HepG2 (cell line): ENCODE results near the gene PDGFA. TPM values are rescaled to one million over a fixed set of nuclear protein-coding genes. Genes with fewer than 3 reads are reported as not detected.
A peak's percentile ranks its signal among the peaks of the same experiment; 100 is the strongest.

ENCODE experiments used
- ATAC-seq: fragments of 200-7000 bp; cut with Tn5 transposase; 3 replicates; pipeline ENCODE4 v1.9.1; 2020; ENCODE audit warnings: mild to moderate bottlenecking, moderate library complexity
- BruUV-seq: library from RNA; stranded (reverse); fragments of 400-500 nt; replicated peaks from 2 replicates; lab custom pipeline; 2021; lab: Mats Ljungman, UMichigan
- CTCF ChIA-PET: fragments of 300-600 bp; formaldehyde crosslinking; extraction: SDS; loops from one replicate; lab custom pipeline; 2021; ENCODE audit warnings: low total read pairs, inconsistent platforms, low intra/inter-chr PET ratio; lab: Yijun Ruan, JAX
- POLR2A ChIA-PET: fragments of 350-600 bp; sonication (Branson Sonifier 250); formaldehyde crosslinking; loops from one replicate; lab custom pipeline; 2020; ENCODE audit warnings: antibody characterized with exemption, inconsistent platforms; lab: Yijun Ruan, JAX
- DNase-seq: peaks from one replicate; pipeline ENCODE4 v3.0.0-alpha.2; 2015; ENCODE audit warnings: low spot score
- FAIRE-seq: peaks from 3 replicates; lab custom pipeline; 2011; peaks lifted over from hg19 to GRCh38; lab: Jason Lieb, UNC
- H2AFZ ChIP-seq: one replicate; pipeline ENCODE4 v1.6.1; 2011; ENCODE audit warnings: low read length, inconsistent platforms
- H3K27ac ChIP-seq: fragments of 300-600 bp; 3 replicates; pipeline ENCODE4 v1.8.0; 2011; ENCODE audit warnings: mixed run types, mild to moderate bottlenecking, mixed read lengths, low read length, inconsistent platforms; ENCODE audit not compliant: insufficient read depth; ENCODE audit errors: extremely low read length
- H3K27me3 ChIP-seq, 2 experiments: fragments of 200-600 bp in 1 of 2; 2 replicates in 1 of 2; 3 replicates in 1 of 2; pipeline versions ENCODE4 v1.6.0 to v1.8.0; 2011; ENCODE audit warnings: low read length in 2 of 2, mild to moderate bottlenecking in 2 of 2, moderate library complexity in 2 of 2, inconsistent platforms in 1 of 2; ENCODE audit not compliant: insufficient read depth in 2 of 2, control insufficient read depth in 1 of 2
- H3K36me3 ChIP-seq, 2 experiments: fragments of 200-600 bp in 1 of 2; replicated peaks in 1 of 2; 2 replicates in 1 of 2; 3 replicates in 1 of 2; pipeline versions ENCODE4 v1.5.1 to v1.8.0; 2011; ENCODE audit warnings: low read length in 2 of 2, inconsistent platforms in 1 of 2; ENCODE audit not compliant: insufficient read depth in 2 of 2, control insufficient read depth in 1 of 2
- H3K4me1 ChIP-seq: 2 replicates; pipeline ENCODE4 v1.5.1; 2012; ENCODE audit warnings: low read length, inconsistent platforms; ENCODE audit not compliant: insufficient read depth
- H3K4me2 ChIP-seq: 2 replicates; pipeline ENCODE4 v1.6.0; 2011; ENCODE audit warnings: low read depth, low read length, inconsistent platforms
- H3K4me3 ChIP-seq, 3 experiments: fragments of 200-600 bp in 1 of 3; sonication (generic), shearing (Covaris generic) in 1 of 3; replicated peaks in 1 of 3; 2 replicates each; pipeline ENCODE4 v1.5.1; 2011 to 2016; ENCODE audit warnings: low read length in 3 of 3, inconsistent platforms in 2 of 3, low read depth in 2 of 3, mild to moderate bottlenecking in 2 of 3, control low read depth in 1 of 3, mixed read lengths in 1 of 3; ENCODE audit not compliant: insufficient read depth in 1 of 3
- H3K79me2 ChIP-seq: one replicate; pipeline ENCODE4 v1.6.1; 2011; ENCODE audit warnings: low read length, inconsistent platforms; ENCODE audit not compliant: insufficient read depth
- H3K9ac ChIP-seq: 2 replicates; pipeline ENCODE4 v1.6.0; 2011; ENCODE audit warnings: mild to moderate bottlenecking, low read depth, low read length, inconsistent platforms; ENCODE audit not compliant: insufficient read depth
- H3K9me3 ChIP-seq: 2 replicates; pipeline ENCODE4 v1.5.1; 2012; ENCODE audit warnings: mild to moderate bottlenecking, low read length
- H4K20me1 ChIP-seq: 2 replicates; pipeline ENCODE4 v1.6.0; 2011; ENCODE audit warnings: inconsistent platforms, mild to moderate bottlenecking, low read length, moderate library complexity; ENCODE audit not compliant: insufficient read depth
- EZH2 ChIP-seq: conservative IDR thresholded peaks from 2 replicates; pipeline ENCODE4 v1.6.1; 2012; ENCODE audit warnings: mild to moderate bottlenecking, low read depth, low read length, moderate library complexity
- FIP1L1 ChIP-seq: fragments of 200-400 bp; formaldehyde crosslinking; IDR thresholded peaks from 2 replicates; pipeline ENCODE4 v1.6.1; 2018; ENCODE audit warnings: low read depth, mild to moderate bottlenecking, low read length, moderate library complexity, borderline replicate concordance; ENCODE audit not compliant: insufficient read depth
- HNRNPK ChIP-seq: fragments of 200-400 bp; formaldehyde crosslinking; IDR thresholded peaks from 2 replicates; pipeline ENCODE4 v1.6.1; 2018; ENCODE audit warnings: low read length, low read depth, moderate library complexity, mild to moderate bottlenecking; ENCODE audit not compliant: poor library complexity, severe bottlenecking
- NFRKB ChIP-seq: fragments of 450-650 bp; IDR thresholded peaks from 2 replicates; pipeline ENCODE4 v1.6.1; 2017
- PCBP2 ChIP-seq: fragments of 200-400 bp; formaldehyde crosslinking; optimal IDR thresholded peaks from 2 replicates; pipeline ENCODE3; 2018; ENCODE audit warnings: low read length, low read depth; ENCODE audit not compliant: poor library complexity, severe bottlenecking
- POLR2AphosphoS5 ChIP-seq: IDR thresholded peaks from 2 replicates; pipeline ENCODE4 v1.6.1; 2012; ENCODE audit warnings: low read depth, low read length
- ZNF18 ChIP-seq: sonication (generic); formaldehyde crosslinking; IDR thresholded peaks from 2 replicates; pipeline ENCODE4 v1.8.0; 2022; ENCODE audit warnings: mild to moderate bottlenecking, missing genetic modification reagents; ENCODE audit not compliant: insufficient replicate concordance
- ZNF510 ChIP-seq: sonication (generic); formaldehyde crosslinking; IDR thresholded peaks from 2 replicates; pipeline ENCODE4 v1.4.0; 2020; ENCODE audit warnings: low read depth, mild to moderate bottlenecking, missing genetic modification reagents
- ZNF7 ChIP-seq: IDR thresholded peaks from 2 replicates; pipeline ENCODE4 v1.6.1; 2016; ENCODE audit warnings: missing biosample characterization, missing genetic modification reagents
- ZSCAN22 ChIP-seq: sonication (generic); formaldehyde crosslinking; IDR thresholded peaks from 2 replicates; pipeline ENCODE4 v1.4.0; 2020; ENCODE audit warnings: mild to moderate bottlenecking, missing genetic modification reagents
- WGBS: methylation state at CpG from one replicate; pipeline ENCODE4 v1.1.6; 2017; ENCODE audit warnings: low lambda C conversion rate; 5-methylcytosine and 5-hydroxymethylcytosine counted together
- in situ Hi-C: cut with HindIII; loops from 2 replicates; pipeline ENCODE4 v1.10.0; 2017; ENCODE audit warnings: low pct_unique_long_range_greater_than_20kb; ENCODE audit not compliant: extremely low pct_ligation_motif_present
- intact Hi-C: fragments of 100-400 bp; cut with micrococcal nuclease; formaldehyde crosslinking; loops from one replicate; pipeline ENCODE4 v1.10.0; 2022; ENCODE audit not compliant: unreplicated experiment
- polyA plus RNA-seq, 8 experiments: library from polyadenylated mRNA; depleted of rRNA in 3 of 8; stranded (reverse) in 7 of 8; unstranded in 1 of 8; fragments of >200 nt; fragmentation: Illumina TruSeq in 4 of 8; extraction: Trizol in 4 of 8; gene quantifications; 2 replicates each; pipeline versions ENCODE4 v1.2.1 to v1.2.3, GENCODE V29; 2011 to 2016; ENCODE audit warnings: low read depth in 4 of 8, missing spikeins in 1 of 8, mixed read lengths in 1 of 8; ENCODE audit not compliant: insufficient read depth in 1 of 8
- total RNA-seq, 5 experiments: library from RNA; depleted of rRNA; stranded (reverse); fragments of >200 nt; fragmentation: Illumina TruSeq; extraction: Trizol; gene quantifications; 2 replicates each; pipeline ENCODE4 v1.2.3, GENCODE V29; 2016; ENCODE audit warnings: low read depth in 1 of 5
- TF ChIP-seq, protein P1 (sequence below): sonication (generic); formaldehyde crosslinking; IDR thresholded peaks from 2 replicates; pipeline ENCODE4 v1.4.0; 2020; ENCODE audit warnings: missing genetic modification reagents; ENCODE audit errors: not compliant biosample characterization

The PDGFA gene
- total and polyA plus RNA-seq, 2 of the 13 experiments (the other 11 are each of a cell fraction or from before 2014, with no cell fraction given) = 1.5 to 3.4 TPM

DNA sequence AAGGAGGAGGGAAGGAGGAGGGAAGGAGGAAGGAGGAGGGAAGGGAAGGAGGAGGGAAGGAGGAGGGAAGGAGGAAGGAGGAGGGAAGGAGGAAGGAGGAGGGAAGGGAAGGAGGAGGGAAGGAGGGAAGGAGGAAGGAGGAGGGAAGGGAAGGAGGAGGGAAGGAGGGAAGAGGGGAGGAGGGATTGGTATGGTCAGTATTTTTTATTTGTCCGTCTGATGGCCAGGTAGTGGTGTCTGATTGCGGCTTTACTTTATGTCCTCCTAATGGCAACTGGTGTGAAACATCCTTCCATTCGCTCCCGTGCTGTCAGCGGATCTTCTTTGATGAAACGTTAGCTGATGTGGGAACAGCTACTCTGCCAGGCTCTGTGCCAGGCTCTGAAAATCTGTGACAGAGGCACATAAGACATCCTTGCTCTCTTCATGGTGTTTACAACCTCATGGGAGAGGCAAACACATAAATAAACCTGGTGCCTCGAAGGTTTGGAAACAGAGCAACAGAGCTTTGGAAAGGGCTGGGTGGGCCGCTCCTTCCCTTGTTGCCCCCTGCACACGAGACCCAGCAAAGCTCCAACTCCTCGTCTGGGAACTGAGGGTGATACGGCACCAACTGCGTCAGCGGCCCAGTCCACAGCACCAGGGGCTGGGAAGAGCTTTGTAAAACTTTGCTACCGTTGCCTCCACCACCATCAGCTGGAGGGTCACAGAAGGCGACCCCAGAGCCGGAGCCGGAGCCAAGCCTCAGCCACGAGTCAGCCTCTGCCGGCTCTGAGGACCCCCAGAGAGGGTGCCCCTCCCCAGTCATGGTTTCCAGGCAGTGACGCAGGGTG, 40.3 kb downstream of the PDGFA start:
- no peak overlapping the region for H3K4me3 ChIP-seq
- POLR2A ChIA-PET = interaction anchor here (1.0 kb wide), 1 partner anchor 35 kb away, joined by 3 read pairs; no protein-coding TSS in a partner anchor
- no peak overlapping the region for H3K9ac ChIP-seq
- DNase-seq (no peak), ATAC-seq (no peak), FAIRE-seq (no peak)
- CTCF ChIA-PET = no interaction called here
- no peak overlapping the region for H3K27ac ChIP-seq
- peaks cover 41% of the 10 kb centered on the region for H3K4me1 ChIP-seq
- H3K79me2 ChIP-seq = no peaks in the 10 kb centered on the region
- no peak overlapping the region for H3K4me2 ChIP-seq
- H3K9me3 ChIP-seq = no peaks in the 10 kb centered on the region
- in situ Hi-C loops = no loop called here
- WGBS = 66% methylated on average over 10 of the region's 20 CpGs
- TF ChIP-seq, protein P1, sequence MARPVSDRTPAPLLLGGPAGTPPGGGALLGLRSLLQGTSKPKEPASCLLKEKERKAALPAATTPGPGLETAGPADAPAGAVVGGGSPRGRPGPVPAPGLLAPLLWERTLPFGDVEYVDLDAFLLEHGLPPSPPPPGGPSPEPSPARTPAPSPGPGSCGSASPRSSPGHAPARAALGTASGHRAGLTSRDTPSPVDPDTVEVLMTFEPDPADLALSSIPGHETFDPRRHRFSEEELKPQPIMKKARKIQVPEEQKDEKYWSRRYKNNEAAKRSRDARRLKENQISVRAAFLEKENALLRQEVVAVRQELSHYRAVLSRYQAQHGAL (CRISPR knock-in tag) = no peak
- TF ChIP-seq HNRNPK = peak; percentile 52
- peak; percentile 85 for TF ChIP-seq PCBP2
- TF ChIP-seq, all 625 proteins: peak for 2
- BruUV-seq = no TSS peak
- Histone ChIP-seq H3K36me3 (no peaks in the 10 kb centered on the region), H3K27me3 (peaks cover 10 to 23% of the 10 kb centered on the region in 2 experiments), H4K20me1 (no peaks in the 10 kb centered on the region), H2AFZ (no peak overlapping the region)
- intact Hi-C loops = no loop called here

- ChIA-PET CTCF (no interaction called here), POLR2A (no interaction called here)
- H3K9ac ChIP-seq = no peak overlapping the region
- in situ Hi-C loops = no loop called here
- FAIRE-seq (no peak), ATAC-seq (no peak), DNase-seq (no peak)
- H2AFZ ChIP-seq = no peak overlapping the region
- H3K27me3 ChIP-seq = peaks cover 10 to 23% of the 10 kb centered on the region in 2 experiments
- no peaks in the 10 kb centered on the region for H4K20me1 ChIP-seq
- no peak overlapping the region for H3K4me2 ChIP-seq
- no peak overlapping the region for H3K27ac ChIP-seq
- H3K79me2 ChIP-seq = no peaks in the 10 kb centered on the region
- H3K9me3 ChIP-seq = no peaks in the 10 kb centered on the region
- intact Hi-C loops = no loop called here
- no peaks in the 10 kb centered on the region for H3K36me3 ChIP-seq
- TF ChIP-seq ZNF18 (CRISPR knock-in tag) (no peak), ZSCAN22 (CRISPR knock-in tag) (0 out of 2 replicates have a peak, but pooled peaks have one; percentile 31), EZH2 (no peak), POLR2AphosphoS5 (no peak), FIP1L1 (no peak), ZNF7 (CRISPR knock-in tag) (no peak), NFRKB (no peak), ZNF510 (CRISPR knock-in tag) (no peak)
- WGBS = 44% methylated on average over 9 of the region's 17 CpGs
- H3K4me1 ChIP-seq = peaks cover 47% of the 10 kb centered on the region
- no peak overlapping the region for H3K4me3 ChIP-seq
- BruUV-seq = no TSS peak
Observed at GRCh38 chr7:477626-478220, 41.9 kb downstream of the PDGFA start.
